Measurements from ENCODE around the gene SRRM2. TPM values are rescaled to one million over a fixed set of nuclear protein-coding genes. Genes with fewer than 3 reads are reported as not detected.

The SRRM2 gene
- polyA plus RNA-seq, 3 donors = 19.0 to 1,186 (median 31.8) TPM

DNA sequence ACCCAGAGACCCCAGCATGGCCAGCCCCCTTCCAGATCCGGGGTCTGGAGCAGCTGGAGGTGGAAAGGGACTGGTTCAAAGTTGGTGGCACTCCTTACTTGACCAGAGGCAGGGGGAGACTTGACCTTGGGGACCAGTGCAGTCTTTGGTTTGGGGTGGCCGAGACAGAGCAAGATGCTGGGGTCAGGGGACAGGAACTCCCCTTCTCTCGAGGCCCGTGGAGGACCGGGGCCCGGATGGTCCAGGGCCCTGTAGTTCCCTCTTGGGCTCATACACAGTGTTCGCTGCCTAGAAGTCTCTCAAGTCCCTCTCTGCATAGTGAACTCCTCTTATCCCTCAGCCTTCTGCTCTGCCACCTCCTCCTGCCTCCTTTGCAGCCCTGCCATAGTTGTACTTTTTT lies 35.5 kb downstream of the SRRM2 start:
- peaks cover 0 to 2% (median 0%) of the 10 kb centered on the region in 7 donors for H3K9me3 Mint-ChIP-seq
- peaks cover 33 to 60% (median 49%) of the 10 kb centered on the region in 3 donors for H3K27me3 Mint-ChIP-seq (ENCODE audit: low read depth in 3 of 3)
- no peak overlapping the region for H3K9ac ChIP-seq (ENCODE audit: insufficient read depth, low read length, poor library complexity, severe bottlenecking)
- H3K4me3 ChIP-seq (replicated peaks in 1 of 3; ENCODE audit: low read depth in 2 of 3, low read length in 3 of 3) = no peak overlapping the region
- peak overlapping the region in 1 of 2 donors; percentile 78 for H3K4me3 Mint-ChIP-seq
- no peak overlapping the region for H2AFZ ChIP-seq (ENCODE audit: insufficient read depth, low read depth, low read length, poor library complexity, severe bottlenecking)
- H3K4me1 ChIP-seq (ENCODE audit: control insufficient read depth in 1 of 2, insufficient read depth in 2 of 2, low read length in 2 of 2) = peaks cover 28 to 35% of the 10 kb centered on the region in 2 donors
- TF ChIP-seq CTCF (IDR thresholded peaks at IDR 0.05) = no peak
- no peaks in the 10 kb centered on the region for H3K79me2 ChIP-seq (ENCODE audit: insufficient read depth, low read length)
- no peak overlapping the region for H3K27ac Mint-ChIP-seq
- no peak overlapping the region for H3K27ac ChIP-seq (ENCODE audit: low read depth in 1 of 2, low read length in 2 of 2)
- peaks cover 36% of the 10 kb centered on the region for H3K4me1 Mint-ChIP-seq
- intact Hi-C loops (cut with micrococcal nuclease) = loop anchor here in 1 of 2 donors (5.0 kb wide), 1 partner anchor 34 kb away; no protein-coding TSS in a partner anchor
- H3K36me3 Mint-ChIP-seq = peaks cover 0 to 4% of the 10 kb centered on the region in 2 donors
- 51% methylated on average over 7 of the region's 7 CpGs for WGBS (ENCODE audit: insufficient coverage)
- H3K27me3 ChIP-seq (ENCODE audit: control insufficient read depth in 2 of 2, insufficient read depth in 2 of 2, low read length in 2 of 2) = peaks cover 6 to 43% of the 10 kb centered on the region in 2 donors
- no peaks in the 10 kb centered on the region for H4K20me1 ChIP-seq (ENCODE audit: insufficient read depth, low read length)
- H3K4me2 ChIP-seq (replicated peaks; ENCODE audit: extremely low read depth, low read length, poor library complexity, severe bottlenecking) = no peak overlapping the region
- DNase-seq = no peak
- no peaks in the 10 kb centered on the region for H3K9me3 ChIP-seq (replicated peaks in 1 of 2; ENCODE audit: control insufficient read depth in 1 of 2, insufficient read depth in 1 of 2, low read length in 2 of 2)
- no peaks in the 10 kb centered on the region for H3K36me3 ChIP-seq (replicated peaks in 1 of 2; ENCODE audit: control insufficient read depth in 1 of 2, insufficient read depth in 2 of 2, low read length in 2 of 2)

DNA sequence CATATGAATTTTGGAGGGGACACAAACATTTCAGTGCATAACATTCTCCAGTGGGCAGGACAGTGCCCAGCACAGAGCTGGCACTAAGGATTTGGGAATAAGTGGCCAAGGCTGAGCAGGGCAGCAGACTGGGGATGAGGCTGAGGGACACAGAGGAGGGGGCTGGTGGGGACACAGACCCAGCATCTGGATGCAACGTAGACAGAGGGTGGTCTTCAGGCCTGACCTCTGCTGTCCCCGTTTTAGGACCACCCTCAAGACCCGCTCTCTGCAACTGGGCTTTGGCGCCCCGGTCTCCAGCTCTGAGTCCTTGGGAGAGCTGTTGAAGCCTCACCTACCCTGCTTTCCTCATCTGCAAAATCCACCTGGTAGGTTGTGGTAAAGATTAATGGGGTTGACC lies 38.2 kb downstream of the SRRM2 start:
- Histone ChIP-seq H3K79me2 (ENCODE audit: insufficient read depth, low read length) (no peaks in the 10 kb centered on the region), H3K4me2 (replicated peaks; ENCODE audit: extremely low read depth, low read length, poor library complexity, severe bottlenecking) (no peak overlapping the region), H4K20me1 (ENCODE audit: insufficient read depth, low read length) (no peaks in the 10 kb centered on the region), H3K9ac (ENCODE audit: insufficient read depth, low read length, poor library complexity, severe bottlenecking) (no peak overlapping the region), H3K4me1 (ENCODE audit: control insufficient read depth in 1 of 2, insufficient read depth in 2 of 2, low read length in 2 of 2) (peaks cover 45 to 50% of the 10 kb centered on the region in 2 donors), H3K27ac (ENCODE audit: low read depth in 1 of 2, low read length in 2 of 2) (no peak overlapping the region), H3K9me3 (replicated peaks in 1 of 2; ENCODE audit: control insufficient read depth in 1 of 2, insufficient read depth in 1 of 2, low read length in 2 of 2) (no peaks in the 10 kb centered on the region), H3K27me3 (ENCODE audit: control insufficient read depth in 2 of 2, insufficient read depth in 2 of 2, low read length in 2 of 2) (peaks cover 6 to 28% of the 10 kb centered on the region in 2 donors), H3K4me3 (replicated peaks in 1 of 3; ENCODE audit: low read depth in 2 of 3, low read length in 3 of 3) (no peak overlapping the region), H3K36me3 (replicated peaks in 1 of 2; ENCODE audit: control insufficient read depth in 1 of 2, insufficient read depth in 2 of 2, low read length in 2 of 2) (no peaks in the 10 kb centered on the region), H2AFZ (ENCODE audit: insufficient read depth, low read depth, low read length, poor library complexity, severe bottlenecking) (no peak overlapping the region)
- peaks cover 0 to 4% (median 0%) of the 10 kb centered on the region in 7 donors for H3K9me3 Mint-ChIP-seq
- peaks cover 58% of the 10 kb centered on the region for H3K4me1 Mint-ChIP-seq
- peaks cover 28 to 37% (median 34%) of the 10 kb centered on the region in 3 donors for H3K27me3 Mint-ChIP-seq (ENCODE audit: low read depth in 3 of 3)
- no peak overlapping the region for H3K4me3 Mint-ChIP-seq
- no peak for DNase-seq
- WGBS (ENCODE audit: insufficient coverage) = 88% methylated on average over 3 of the region's 5 CpGs
- intact Hi-C loops (cut with micrococcal nuclease) = no loop called here
- peak overlapping the region in 1 of 7 donors; percentile 20 for H3K27ac Mint-ChIP-seq
- H3K36me3 Mint-ChIP-seq = peaks cover 0 to 3% of the 10 kb centered on the region in 2 donors
- no peak for TF ChIP-seq CTCF (IDR thresholded peaks at IDR 0.05)

Data from CD14-positive monocyte (primary cell).